ENCODE results near the gene SREBF2.

Gene SREBF2

GRCh38 chr22:41905411-41906202 is 72.7 kb downstream of the SREBF2 start:
- Histone ChIP-seq H3K36me3 (ENCODE audit: insufficient read depth, low read length) (peaks cover 64% of the 10 kb centered on the region), H3K27me3 (ENCODE audit: insufficient read depth, low read length) (peaks cover 18% of the 10 kb centered on the region)

GRCh38 chr22:41906822-41907221 is 73.9 kb downstream of the SREBF2 start:
- H3K36me3 ChIP-seq (ENCODE audit: insufficient read depth, low read length): peaks cover 53% of the 10 kb centered on the region
- peaks cover 6% of the 10 kb centered on the region for H3K4me1 ChIP-seq (ENCODE audit: insufficient read depth, low read length)
- H3K9me3 ChIP-seq (ENCODE audit: low read length): no peaks in the 10 kb centered on the region
- no peak overlapping the region for H3K4me3 ChIP-seq (ENCODE audit: low read length)
- H2AFZ ChIP-seq (ENCODE audit: low read depth, low read length): no peak overlapping the region
- peaks cover 29% of the 10 kb centered on the region for H3K27me3 ChIP-seq (ENCODE audit: insufficient read depth, low read length)

More at GRCh38 chr22:41905411-41906202, 72.7 kb downstream of the SREBF2 start:
- no peak overlapping the region for H2AFZ ChIP-seq (ENCODE audit: low read depth, low read length)
- no peaks in the 10 kb centered on the region for H3K9me3 ChIP-seq (ENCODE audit: low read length)
- H3K4me1 ChIP-seq (ENCODE audit: insufficient read depth, low read length): peaks cover 3% of the 10 kb centered on the region
- H3K4me3 ChIP-seq (ENCODE audit: low read length): no peak overlapping the region

- peaks cover 6% of the 10 kb centered on the region for H3K4me1 ChIP-seq (ENCODE audit: insufficient read depth, low read length)
- H3K4me3 ChIP-seq (ENCODE audit: low read length): no peak overlapping the region
- H2AFZ ChIP-seq (ENCODE audit: low read depth, low read length): no peak overlapping the region
- H3K27me3 ChIP-seq (ENCODE audit: insufficient read depth, low read length): peaks cover 38% of the 10 kb centered on the region
- H3K9me3 ChIP-seq (ENCODE audit: low read length): no peaks in the 10 kb centered on the region
- peaks cover 44% of the 10 kb centered on the region for H3K36me3 ChIP-seq (ENCODE audit: insufficient read depth, low read length)
Measured at GRCh38 chr22:41907436-41908401, 74.8 kb downstream of the SREBF2 start.

GRCh38 chr22:41908411-41909309 is 75.8 kb downstream of the SREBF2 start:
- Histone ChIP-seq H3K4me1 (ENCODE audit: insufficient read depth, low read length) (peaks cover 6% of the 10 kb centered on the region), H2AFZ (ENCODE audit: low read depth, low read length) (no peak overlapping the region), H3K27me3 (ENCODE audit: insufficient read depth, low read length) (peaks cover 47% of the 10 kb centered on the region), H3K4me3 (ENCODE audit: low read length) (no peak overlapping the region), H3K36me3 (ENCODE audit: insufficient read depth, low read length) (peaks cover 35% of the 10 kb centered on the region), H3K9me3 (ENCODE audit: low read length) (no peaks in the 10 kb centered on the region)

DNA sequence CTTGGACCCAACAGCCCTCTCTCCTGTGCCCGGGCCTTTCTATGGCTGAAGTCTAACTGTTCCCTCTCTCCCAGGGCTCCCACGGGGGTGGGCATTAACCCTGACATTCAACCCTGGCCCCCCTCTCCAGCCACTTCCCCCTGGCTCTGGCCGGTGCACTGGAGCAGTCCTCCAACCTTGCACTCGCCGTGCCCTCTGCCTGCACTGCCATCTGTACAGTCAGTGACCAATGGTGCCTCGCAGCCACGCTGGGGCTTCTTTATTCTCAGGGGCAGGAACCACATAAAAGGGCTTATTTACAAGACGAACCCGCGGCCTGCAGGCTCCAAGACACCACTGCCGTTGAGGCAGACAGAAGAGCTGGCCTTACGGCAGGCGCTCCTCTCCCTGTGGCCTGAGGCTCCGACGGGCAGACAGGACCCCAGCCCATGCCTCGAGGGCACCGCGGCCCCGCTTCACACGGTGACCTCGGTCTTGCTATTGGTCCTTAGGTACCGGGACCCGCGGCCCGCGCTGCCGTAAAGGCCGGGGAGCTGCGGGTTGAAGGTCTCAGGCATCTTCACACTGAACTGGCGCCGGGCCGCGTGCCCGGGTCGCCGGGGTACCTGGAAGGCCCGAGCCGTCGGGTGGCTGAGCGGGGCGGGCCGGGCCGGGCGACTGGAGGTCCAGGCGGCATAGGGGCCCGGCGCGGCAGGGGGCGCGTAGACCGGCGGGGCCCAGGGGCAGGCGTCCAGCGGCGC is 76.6 kb downstream of the SREBF2 start:
- H3K27me3 ChIP-seq (ENCODE audit: insufficient read depth, low read length): peaks cover 54% of the 10 kb centered on the region

GRCh38 chr22:41910050-41911000 is 77.4 kb downstream of the SREBF2 start:
- H3K4me3 ChIP-seq (ENCODE audit: low read length): no peak overlapping the region

More for the DNA sequence above, 76.6 kb downstream of the SREBF2 start:
- Histone ChIP-seq H2AFZ (ENCODE audit: low read depth, low read length) (no peak overlapping the region), H3K4me1 (ENCODE audit: insufficient read depth, low read length) (peaks cover 6% of the 10 kb centered on the region), H3K4me3 (ENCODE audit: low read length) (no peak overlapping the region), H3K9me3 (ENCODE audit: low read length) (no peaks in the 10 kb centered on the region), H3K36me3 (ENCODE audit: insufficient read depth, low read length) (peaks cover 26% of the 10 kb centered on the region)

DNA sequence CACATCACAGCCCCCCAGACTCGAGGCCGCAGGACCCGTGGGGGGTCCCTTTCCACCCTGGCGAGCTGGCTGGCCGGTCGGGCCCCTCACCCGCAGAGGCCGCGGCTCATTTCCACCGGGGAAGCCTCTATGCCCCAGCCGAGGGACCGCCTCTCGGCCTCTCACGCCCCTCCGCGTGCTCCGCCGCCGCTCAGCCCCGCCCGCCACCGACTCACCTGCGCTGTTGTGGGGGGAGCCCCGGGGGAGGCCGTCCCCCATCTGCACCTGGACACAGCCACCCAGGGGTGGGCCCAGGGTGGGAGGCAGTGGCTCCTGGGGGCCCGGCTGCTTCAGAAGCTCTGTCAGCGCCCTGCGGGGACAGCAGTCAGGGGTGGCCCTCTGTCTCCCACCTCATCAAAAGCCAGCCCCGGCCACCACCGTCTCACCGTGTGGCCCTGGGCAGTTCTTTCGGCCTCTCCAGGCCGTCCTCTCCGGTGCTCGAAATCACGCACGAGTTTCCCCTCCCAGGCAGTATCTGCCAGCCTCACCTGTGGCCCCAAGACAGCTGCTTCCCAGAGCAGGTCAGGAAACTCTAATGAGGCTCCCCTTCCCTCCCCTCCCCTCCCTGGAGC is 78.2 kb downstream of the SREBF2 start:
- no peak overlapping the region for H3K4me3 ChIP-seq (ENCODE audit: low read length)
- peaks cover 13% of the 10 kb centered on the region for H3K36me3 ChIP-seq (ENCODE audit: insufficient read depth, low read length)
- H3K27me3 ChIP-seq (ENCODE audit: insufficient read depth, low read length): peaks cover 69% of the 10 kb centered on the region
- H2AFZ ChIP-seq (ENCODE audit: low read depth, low read length): no peak overlapping the region
- no peaks in the 10 kb centered on the region for H3K9me3 ChIP-seq (ENCODE audit: low read length)
- peaks cover 6% of the 10 kb centered on the region for H3K4me1 ChIP-seq (ENCODE audit: insufficient read depth, low read length)

More at GRCh38 chr22:41910050-41911000, 77.4 kb downstream of the SREBF2 start:
- Histone ChIP-seq H3K4me1 (ENCODE audit: insufficient read depth, low read length) (peaks cover 6% of the 10 kb centered on the region), H3K27me3 (ENCODE audit: insufficient read depth, low read length) (peaks cover 61% of the 10 kb centered on the region), H2AFZ (ENCODE audit: low read depth, low read length) (no peak overlapping the region), H3K9me3 (ENCODE audit: low read length) (no peaks in the 10 kb centered on the region), H3K36me3 (ENCODE audit: insufficient read depth, low read length) (peaks cover 18% of the 10 kb centered on the region)

GRCh38 chr22:41912338-41913039 is 79.6 kb downstream of the SREBF2 start:
- peaks cover 6% of the 10 kb centered on the region for H3K4me1 ChIP-seq (ENCODE audit: insufficient read depth, low read length)
- no peak overlapping the region for H2AFZ ChIP-seq (ENCODE audit: low read depth, low read length)
- H3K27me3 ChIP-seq (ENCODE audit: insufficient read depth, low read length): peaks cover 81% of the 10 kb centered on the region
- H3K36me3 ChIP-seq (ENCODE audit: insufficient read depth, low read length): peaks cover 3% of the 10 kb centered on the region
- no peak overlapping the region for H3K4me3 ChIP-seq (ENCODE audit: low read length)
- H3K9me3 ChIP-seq (ENCODE audit: low read length): no peaks in the 10 kb centered on the region

DNA sequence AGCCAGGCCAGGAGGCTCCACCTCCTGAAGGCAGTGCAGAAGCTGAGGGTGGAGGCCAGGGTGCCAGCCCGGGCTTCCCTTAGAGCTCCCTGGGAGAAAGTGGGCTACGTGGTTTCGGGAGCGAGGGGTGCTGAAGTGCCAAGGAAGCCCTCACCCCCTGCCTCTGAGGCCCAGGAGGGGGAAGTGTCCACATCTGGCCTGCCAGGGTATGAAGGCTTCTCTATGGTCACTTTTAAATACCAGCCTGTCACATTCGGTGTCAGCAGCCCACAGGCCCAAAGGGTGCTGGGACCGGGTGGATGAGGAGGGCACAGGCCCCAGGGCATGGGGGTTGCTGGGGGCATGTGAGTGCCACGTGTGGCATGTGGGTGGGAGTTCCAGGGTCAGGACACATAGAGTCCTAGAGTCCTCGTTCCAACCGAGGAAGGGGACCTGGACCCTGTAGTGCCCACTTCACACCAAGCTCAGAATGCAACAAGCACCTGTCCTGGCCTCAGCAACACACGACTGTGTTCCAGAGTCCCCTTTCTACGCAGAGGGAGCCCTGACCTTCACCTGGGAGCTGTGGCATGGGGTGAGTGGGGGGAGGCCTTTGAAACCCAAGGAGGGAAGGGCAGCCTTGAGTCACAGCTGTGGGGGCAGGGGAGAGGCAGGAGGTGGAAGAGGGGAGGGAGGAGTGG is 80.3 kb downstream of the SREBF2 start:
- Histone ChIP-seq H3K27me3 (ENCODE audit: insufficient read depth, low read length) (peaks cover 88% of the 10 kb centered on the region), H2AFZ (ENCODE audit: low read depth, low read length) (no peak overlapping the region), H3K9me3 (ENCODE audit: low read length) (no peaks in the 10 kb centered on the region), H3K4me3 (ENCODE audit: low read length) (no peak overlapping the region), H3K36me3 (ENCODE audit: insufficient read depth, low read length) (no peaks in the 10 kb centered on the region), H3K4me1 (ENCODE audit: insufficient read depth, low read length) (peaks cover 6% of the 10 kb centered on the region)

DNA sequence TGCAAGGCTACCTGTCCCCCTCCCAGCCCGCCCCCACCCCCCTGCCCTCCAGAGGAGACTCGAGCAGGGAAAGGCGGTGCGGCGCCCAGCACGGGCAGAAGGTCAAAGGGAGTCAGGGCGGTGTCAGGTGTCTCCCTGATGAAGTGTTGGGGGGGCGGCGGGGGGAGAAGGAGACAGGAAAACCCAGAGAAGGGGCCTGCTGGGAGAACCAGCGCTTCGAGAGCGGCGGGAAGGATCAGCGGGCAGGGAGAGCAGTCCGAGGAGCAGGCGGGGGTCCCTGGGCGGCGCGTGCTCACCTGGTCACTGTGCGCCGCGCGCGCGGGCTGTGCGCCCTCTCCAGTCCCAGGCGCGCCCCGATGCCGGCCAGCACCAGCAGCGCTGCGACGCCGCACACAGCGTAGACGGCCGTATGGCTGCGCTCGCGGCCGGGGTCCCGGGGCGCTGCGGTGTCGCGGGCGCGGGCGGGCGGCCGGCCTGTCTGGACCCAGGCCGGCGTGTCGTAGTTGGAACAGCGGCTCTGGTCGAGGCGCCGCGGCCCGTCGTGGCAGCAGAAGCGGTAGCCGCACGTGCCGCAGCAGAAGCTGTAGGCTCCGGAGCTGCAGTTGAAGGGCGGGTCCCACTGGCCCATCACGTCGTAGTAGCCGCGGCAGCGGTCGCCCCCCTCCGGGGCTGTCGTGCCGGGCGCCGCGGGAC is 81.1 kb downstream of the SREBF2 start:
- H3K36me3 ChIP-seq (ENCODE audit: insufficient read depth, low read length): no peaks in the 10 kb centered on the region
- no peaks in the 10 kb centered on the region for H3K9me3 ChIP-seq (ENCODE audit: low read length)
- H2AFZ ChIP-seq (ENCODE audit: low read depth, low read length): no peak overlapping the region
- no peak overlapping the region for H3K4me3 ChIP-seq (ENCODE audit: low read length)
- peaks cover 6% of the 10 kb centered on the region for H3K4me1 ChIP-seq (ENCODE audit: insufficient read depth, low read length)
- peaks cover 86% of the 10 kb centered on the region for H3K27me3 ChIP-seq (ENCODE audit: insufficient read depth, low read length)
